Osteoblast (primary cell): ENCODE data around the gene CEBPA. TPM values are rescaled to one million over a fixed set of nuclear protein-coding genes. Genes with fewer than 3 reads are reported as not detected.

ENCODE experiments used
- DNase-seq: peaks from one replicate; pipeline ENCODE4 v3.0.0; 2011; ENCODE audit warnings: low spot score, mixed read lengths; ENCODE audit not compliant: insufficient read length; ENCODE audit errors: missing footprints
- H2AFZ ChIP-seq: 2 replicates; pipeline ENCODE4 v1.6.0; 2011; ENCODE audit warnings: mild to moderate bottlenecking, low read length
- H3K27ac ChIP-seq: 2 replicates; pipeline ENCODE4 v1.5.1; 2011; ENCODE audit warnings: mild to moderate bottlenecking, low read depth, low read length, moderate library complexity
- H3K27me3 ChIP-seq: 2 replicates; pipeline ENCODE4 v1.6.0; 2012; ENCODE audit warnings: mild to moderate bottlenecking, control low read depth, inconsistent platforms, low read length, moderate library complexity; ENCODE audit not compliant: insufficient read depth
- H3K36me3 ChIP-seq: 2 replicates; pipeline ENCODE4 v1.5.1; 2011; ENCODE audit warnings: mild to moderate bottlenecking, low read length, control low read depth, moderate library complexity; ENCODE audit not compliant: insufficient read depth
- H3K4me1 ChIP-seq: 2 replicates; pipeline ENCODE4 v1.5.1; 2011; ENCODE audit warnings: mild to moderate bottlenecking, low read length, control low read depth, moderate library complexity; ENCODE audit not compliant: insufficient read depth
- H3K4me2 ChIP-seq: 2 replicates; pipeline ENCODE4 v1.6.0; 2011; ENCODE audit warnings: mild to moderate bottlenecking, low read length; ENCODE audit not compliant: insufficient read depth
- H3K4me3 ChIP-seq: fragments of 200-600 bp; sonication (generic); 3 replicates; pipeline ENCODE4 v1.5.1; 2012; ENCODE audit warnings: mild to moderate bottlenecking, low read length, inconsistent platforms; ENCODE audit not compliant: insufficient read depth
- H3K79me2 ChIP-seq: 2 replicates; pipeline ENCODE4 v1.6.0; 2012; ENCODE audit warnings: mild to moderate bottlenecking, low read length, control low read depth, inconsistent platforms; ENCODE audit not compliant: insufficient read depth
- H3K9me3 ChIP-seq: 2 replicates; pipeline ENCODE4 v1.5.1; 2011; ENCODE audit warnings: low read depth, low read length, control low read depth
- H4K20me1 ChIP-seq: 2 replicates; pipeline ENCODE4 v1.6.0; 2012; ENCODE audit warnings: mild to moderate bottlenecking, low read length, control low read depth; ENCODE audit not compliant: insufficient read depth
- total RNA-seq: library from RNA; depleted of rRNA; stranded (reverse); fragments of >200 nt; gene quantifications from 2 replicates; pipeline ENCODE4 v1.2.3, GENCODE V29; 2012
- TF ChIP-seq, protein P1 (sequence below): IDR thresholded peaks from 2 replicates; pipeline ENCODE4 v1.5.1; 2011; ENCODE audit warnings: mild to moderate bottlenecking, low read depth, low read length, moderate library complexity; ENCODE audit errors: extremely low read depth

Gene CEBPA
- total RNA-seq, 1 donor: 3.6 TPM

DNA sequence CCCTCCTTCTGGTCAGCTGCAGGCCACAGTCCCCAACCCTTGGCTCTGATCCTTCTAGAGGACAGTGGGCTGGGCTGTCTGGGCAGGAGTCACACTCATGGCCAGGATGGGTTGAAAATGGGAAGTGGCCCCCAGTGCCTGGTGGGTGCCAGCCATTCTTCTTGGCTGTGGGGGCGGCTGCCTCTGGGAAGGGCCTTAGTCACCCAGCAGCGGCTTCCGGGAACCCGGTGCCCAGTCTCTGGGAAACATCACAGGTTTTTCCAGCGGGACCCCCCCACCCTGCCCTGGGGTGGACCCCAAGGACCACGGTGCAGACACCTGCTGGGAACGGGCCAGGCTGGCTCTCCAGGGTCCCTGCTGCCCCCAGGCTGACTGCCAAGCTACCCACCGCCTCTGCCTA lies 49.4 kb downstream of the CEBPA start:
- no peaks in the 10 kb centered on the region for H3K9me3 ChIP-seq
- TF ChIP-seq, protein P1, sequence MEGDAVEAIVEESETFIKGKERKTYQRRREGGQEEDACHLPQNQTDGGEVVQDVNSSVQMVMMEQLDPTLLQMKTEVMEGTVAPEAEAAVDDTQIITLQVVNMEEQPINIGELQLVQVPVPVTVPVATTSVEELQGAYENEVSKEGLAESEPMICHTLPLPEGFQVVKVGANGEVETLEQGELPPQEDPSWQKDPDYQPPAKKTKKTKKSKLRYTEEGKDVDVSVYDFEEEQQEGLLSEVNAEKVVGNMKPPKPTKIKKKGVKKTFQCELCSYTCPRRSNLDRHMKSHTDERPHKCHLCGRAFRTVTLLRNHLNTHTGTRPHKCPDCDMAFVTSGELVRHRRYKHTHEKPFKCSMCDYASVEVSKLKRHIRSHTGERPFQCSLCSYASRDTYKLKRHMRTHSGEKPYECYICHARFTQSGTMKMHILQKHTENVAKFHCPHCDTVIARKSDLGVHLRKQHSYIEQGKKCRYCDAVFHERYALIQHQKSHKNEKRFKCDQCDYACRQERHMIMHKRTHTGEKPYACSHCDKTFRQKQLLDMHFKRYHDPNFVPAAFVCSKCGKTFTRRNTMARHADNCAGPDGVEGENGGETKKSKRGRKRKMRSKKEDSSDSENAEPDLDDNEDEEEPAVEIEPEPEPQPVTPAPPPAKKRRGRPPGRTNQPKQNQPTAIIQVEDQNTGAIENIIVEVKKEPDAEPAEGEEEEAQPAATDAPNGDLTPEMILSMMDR: no peak
- no peak overlapping the region for H3K27ac ChIP-seq
- H2AFZ ChIP-seq: no peak overlapping the region
- no peaks in the 10 kb centered on the region for H3K79me2 ChIP-seq
- H3K4me1 ChIP-seq: no peaks in the 10 kb centered on the region
- no peaks in the 10 kb centered on the region for H4K20me1 ChIP-seq
- no peaks in the 10 kb centered on the region for H3K36me3 ChIP-seq
- H3K4me2 ChIP-seq: no peak overlapping the region
- H3K4me3 ChIP-seq: no peak overlapping the region
- DNase-seq: no peak
- H3K27me3 ChIP-seq: no peaks in the 10 kb centered on the region

DNA sequence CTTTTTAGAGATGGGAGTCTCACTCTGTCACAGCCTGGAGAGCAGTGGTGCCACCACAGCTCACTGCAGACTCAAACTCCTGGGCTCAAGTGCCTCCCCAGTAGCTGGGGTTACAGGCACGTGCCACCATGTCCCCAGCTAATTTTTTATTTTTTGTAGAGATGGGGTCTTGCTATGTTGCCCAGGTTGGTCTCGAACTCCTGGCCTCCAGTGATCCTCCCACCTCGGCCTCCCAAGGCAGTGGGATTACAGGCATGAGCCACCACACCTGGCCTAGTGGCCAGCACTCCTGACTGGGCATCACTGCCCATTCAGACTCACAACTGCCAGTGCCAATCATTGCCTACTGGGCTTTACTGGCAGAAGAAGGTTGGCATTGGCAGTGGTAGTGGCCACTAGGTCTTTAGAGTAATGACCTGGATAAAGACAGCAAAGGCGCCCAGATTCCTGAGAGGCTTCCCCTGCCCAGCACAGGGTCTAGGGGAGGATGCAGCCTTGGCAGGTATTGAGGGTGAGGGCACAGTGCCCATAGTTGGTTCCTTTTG lies 49.8 kb downstream of the CEBPA start:
- no peaks in the 10 kb centered on the region for H3K79me2 ChIP-seq
- DNase-seq: no peak
- no peak overlapping the region for H2AFZ ChIP-seq
- H3K27me3 ChIP-seq: no peaks in the 10 kb centered on the region
- TF ChIP-seq, protein P1: no peak
- no peaks in the 10 kb centered on the region for H3K36me3 ChIP-seq
- H3K27ac ChIP-seq: no peak overlapping the region
- H3K9me3 ChIP-seq: no peaks in the 10 kb centered on the region
- H4K20me1 ChIP-seq: no peaks in the 10 kb centered on the region
- H3K4me2 ChIP-seq: no peak overlapping the region
- H3K4me3 ChIP-seq: no peak overlapping the region
- H3K4me1 ChIP-seq: no peaks in the 10 kb centered on the region

DNA sequence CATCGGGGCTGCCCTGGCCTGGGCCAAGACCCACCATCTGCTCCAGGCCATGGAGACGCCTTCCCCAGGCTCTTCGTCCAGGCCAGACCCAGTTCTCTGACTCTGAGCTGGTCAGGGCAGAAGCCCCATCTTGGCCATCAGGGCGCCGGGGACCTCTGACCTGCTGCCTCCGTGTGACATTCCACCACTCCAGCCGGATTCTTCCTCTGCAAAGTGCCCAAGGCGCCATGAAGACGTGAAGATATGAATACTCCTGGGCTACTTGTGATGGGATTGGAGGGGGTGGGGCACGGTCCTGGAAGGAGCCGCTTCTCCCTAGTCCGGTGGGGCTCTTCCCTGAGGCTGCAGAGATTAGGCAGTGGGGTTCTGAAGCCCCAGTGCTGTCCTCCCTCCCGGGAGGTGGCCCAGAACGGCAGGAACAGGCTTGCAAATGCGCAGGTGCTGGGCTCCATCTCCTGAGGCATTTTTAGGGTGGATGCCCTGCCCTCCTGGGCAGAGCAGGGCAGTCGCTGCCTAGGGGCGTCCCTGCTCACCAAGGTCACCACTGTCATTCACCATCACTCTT lies 50.7 kb downstream of the CEBPA start:
- TF ChIP-seq, protein P1: no peak
- H3K36me3 ChIP-seq: no peaks in the 10 kb centered on the region
- no peaks in the 10 kb centered on the region for H4K20me1 ChIP-seq
- no peak for DNase-seq
- H3K4me3 ChIP-seq: no peak overlapping the region
- no peaks in the 10 kb centered on the region for H3K79me2 ChIP-seq
- H3K27me3 ChIP-seq: no peaks in the 10 kb centered on the region
- no peak overlapping the region for H2AFZ ChIP-seq
- no peak overlapping the region for H3K27ac ChIP-seq
- no peaks in the 10 kb centered on the region for H3K4me1 ChIP-seq
- H3K9me3 ChIP-seq: no peaks in the 10 kb centered on the region
- no peak overlapping the region for H3K4me2 ChIP-seq

DNA sequence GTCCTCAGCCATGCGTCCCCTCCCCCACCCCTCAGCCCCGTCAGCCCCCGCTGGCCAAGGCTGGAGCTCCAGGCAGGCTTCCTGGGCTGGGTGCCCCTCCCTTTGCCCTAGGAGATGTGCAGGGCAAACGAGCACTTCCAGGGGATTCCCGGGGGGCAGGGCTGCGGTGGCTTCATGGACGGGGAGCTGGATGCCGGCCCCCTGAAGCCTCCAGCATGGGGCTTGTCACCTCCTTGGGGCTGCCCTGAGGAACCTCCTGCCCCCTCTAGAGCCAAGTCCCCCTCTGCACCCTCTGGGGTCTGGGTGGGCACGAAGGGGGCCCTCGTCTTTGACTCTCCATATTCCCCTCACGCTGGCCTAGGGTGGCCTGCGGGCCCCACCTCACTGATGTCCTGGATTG lies 51.3 kb downstream of the CEBPA start:
- Histone ChIP-seq H2AFZ (no peak overlapping the region), H3K9me3 (no peaks in the 10 kb centered on the region), H3K27me3 (no peaks in the 10 kb centered on the region), H3K4me2 (no peak overlapping the region), H3K4me3 (no peak overlapping the region), H4K20me1 (no peaks in the 10 kb centered on the region), H3K79me2 (no peaks in the 10 kb centered on the region), H3K36me3 (no peaks in the 10 kb centered on the region), H3K27ac (no peak overlapping the region), H3K4me1 (no peaks in the 10 kb centered on the region)
- TF ChIP-seq, protein P1: no peak
- no peak for DNase-seq
